H9 (cell line): ENCODE measurements around the gene IL1RAPL1. TPM values are rescaled to one million over a fixed set of nuclear protein-coding genes. Genes with fewer than 3 reads are reported as not detected.

ENCODE experiments used
- DNase-seq: peaks from one replicate; pipeline ENCODE4 v3.0.0-alpha.2; 2017
- H2AFZ ChIP-seq: one replicate; pipeline ENCODE4 v1.6.1; 2013; ENCODE audit warnings: mild to moderate bottlenecking, low read length, control low read depth, moderate library complexity
- H2AK5ac ChIP-seq: 2 replicates; pipeline ENCODE4 v1.6.1; 2013; ENCODE audit warnings: low read length, control low read depth, mixed read lengths; ENCODE audit not compliant: insufficient read length
- H2BK120ac ChIP-seq: one replicate; pipeline ENCODE4 v1.6.1; 2013; ENCODE audit warnings: low read depth, mild to moderate bottlenecking, low read length, control low read depth, inconsistent platforms; ENCODE audit not compliant: poor library complexity, severe bottlenecking
- H2BK12ac ChIP-seq: 2 replicates; pipeline ENCODE4 v1.6.1; 2013; ENCODE audit warnings: low read length, control low read depth, mixed read lengths, low read depth; ENCODE audit not compliant: insufficient read length
- H2BK15ac ChIP-seq: 2 replicates; pipeline ENCODE4 v1.6.1; 2013; ENCODE audit warnings: low read depth, low read length, control low read depth
- H2BK20ac ChIP-seq: one replicate; pipeline ENCODE4 v1.6.1; 2013; ENCODE audit warnings: low read depth, mild to moderate bottlenecking, low read length, control low read depth, inconsistent platforms; ENCODE audit not compliant: poor library complexity, severe bottlenecking
- H2BK5ac ChIP-seq: 2 replicates; pipeline ENCODE4 v1.6.1; 2013; ENCODE audit warnings: low read length, control low read depth, mixed read lengths; ENCODE audit not compliant: insufficient read length
- H3K14ac ChIP-seq: 2 replicates; pipeline ENCODE4 v1.6.1; 2013; ENCODE audit warnings: low read length, control low read depth; ENCODE audit not compliant: insufficient read depth
- H3K18ac ChIP-seq: 2 replicates; pipeline ENCODE4 v1.6.1; 2013; ENCODE audit warnings: low read depth, mild to moderate bottlenecking, mixed read lengths, low read length, control low read depth; ENCODE audit not compliant: insufficient read length
- H3K23ac ChIP-seq: 2 replicates; pipeline ENCODE4 v1.6.1; 2013; ENCODE audit warnings: low read length, control low read depth, mixed read lengths, low read depth; ENCODE audit not compliant: insufficient read length
- H3K23me2 ChIP-seq: 2 replicates; pipeline ENCODE4 v1.6.1; 2013; ENCODE audit warnings: low read depth, mild to moderate bottlenecking, mixed read lengths, low read length, control low read depth; ENCODE audit not compliant: insufficient read length, poor library complexity, severe bottlenecking
- H3K27ac ChIP-seq: 2 replicates; pipeline ENCODE4 v1.5.1; 2013; ENCODE audit warnings: low read length, control low read depth, mixed read lengths, low read depth; ENCODE audit not compliant: insufficient read length
- H3K27me3 ChIP-seq: 2 replicates; pipeline ENCODE4 v1.6.1; 2013; ENCODE audit warnings: low read length, control low read depth, inconsistent platforms; ENCODE audit not compliant: insufficient read depth
- H3K4ac ChIP-seq: 2 replicates; pipeline ENCODE4 v1.6.1; 2013; ENCODE audit warnings: low read depth, mild to moderate bottlenecking, control low read depth, inconsistent platforms, low read length, moderate library complexity
- H3K4me1 ChIP-seq: 2 replicates; pipeline ENCODE4 v1.6.1; 2013; ENCODE audit warnings: low read length, control low read depth, inconsistent platforms; ENCODE audit not compliant: insufficient read depth
- H3K4me2 ChIP-seq: 2 replicates; pipeline ENCODE4 v1.6.1; 2013; ENCODE audit warnings: low read length, control low read depth, mixed read lengths; ENCODE audit not compliant: insufficient read length, insufficient read depth
- H3K56ac ChIP-seq: 2 replicates; pipeline ENCODE4 v1.6.1; 2013; ENCODE audit warnings: low read depth, mild to moderate bottlenecking, mixed read lengths, low read length, control low read depth; ENCODE audit not compliant: insufficient read length
- H3K79me1 ChIP-seq: 2 replicates; pipeline ENCODE4 v1.6.1; 2013; ENCODE audit warnings: low read depth, mild to moderate bottlenecking, moderate library complexity, low read length, control low read depth, inconsistent platforms; ENCODE audit not compliant: insufficient read depth, poor library complexity, severe bottlenecking
- H3K79me2 ChIP-seq: 2 replicates; pipeline ENCODE4 v1.6.1; 2013; ENCODE audit warnings: low read length, control low read depth, inconsistent platforms; ENCODE audit not compliant: insufficient read depth
- H3K9ac ChIP-seq: 2 replicates; pipeline ENCODE4 v1.6.1; 2013; ENCODE audit warnings: low read length, control low read depth, mixed read lengths; ENCODE audit not compliant: insufficient read length; ENCODE audit errors: extremely low read depth
- H3K9me3 ChIP-seq: one replicate; pipeline ENCODE4 v1.6.1; 2013; ENCODE audit warnings: low read depth, low read length, inconsistent platforms; ENCODE audit not compliant: control insufficient read depth
- H3T11ph ChIP-seq: one replicate; pipeline ENCODE4 v1.6.1; 2013; ENCODE audit warnings: mild to moderate bottlenecking, low read length, control low read depth, inconsistent platforms
- H4K20me1 ChIP-seq: one replicate; pipeline ENCODE4 v1.6.1; 2013; ENCODE audit not compliant: control insufficient read depth, insufficient read length, insufficient read depth
- H4K5ac ChIP-seq: 2 replicates; pipeline ENCODE4 v1.6.1; 2013; ENCODE audit warnings: low read depth, mild to moderate bottlenecking, mixed read lengths, low read length, control low read depth; ENCODE audit not compliant: insufficient read length
- H4K8ac ChIP-seq: replicated peaks from 2 replicates; pipeline ENCODE4 v1.6.1; 2013; ENCODE audit warnings: low read length, control low read depth, mixed read lengths, low read depth; ENCODE audit not compliant: insufficient read length
- H4K91ac ChIP-seq: 2 replicates; pipeline ENCODE4 v1.6.1; 2013; ENCODE audit warnings: low read depth, mild to moderate bottlenecking, moderate library complexity, mixed read lengths, low read length, control low read depth; ENCODE audit not compliant: insufficient read length
- H3K27ac Mint-ChIP-seq, 3 experiments: 2 replicates in 2 of 3; 3 replicates in 1 of 3; pipeline ENCODE4 v1.8.0; 2020 to 2021; ENCODE audit warnings: mixed read lengths in 3 of 3, mild to moderate bottlenecking in 1 of 3, moderate library complexity in 1 of 3
- H3K27me3 Mint-ChIP-seq: 2 replicates; pipeline ENCODE4 v1.8.0; 2021; ENCODE audit warnings: low read depth, mild to moderate bottlenecking, moderate library complexity, mixed read lengths
- H3K36me3 Mint-ChIP-seq, 3 experiments: 2 replicates in 2 of 3; 3 replicates in 1 of 3; pipeline ENCODE4 v1.8.0; 2020 to 2021; ENCODE audit warnings: low read depth in 3 of 3, mixed read lengths in 3 of 3; ENCODE audit not compliant: insufficient read depth in 1 of 3
- H3K4me1 Mint-ChIP-seq, 2 experiments: 2 replicates each; pipeline ENCODE4 v1.8.0; 2020; ENCODE audit warnings: mixed read lengths in 2 of 2
- H3K4me3 Mint-ChIP-seq, 2 experiments: 2 replicates in 1 of 2; 3 replicates in 1 of 2; pipeline ENCODE4 v1.8.0; 2020 to 2021; ENCODE audit warnings: mild to moderate bottlenecking in 2 of 2, mixed read lengths in 2 of 2, moderate library complexity in 1 of 2
- H3K9me3 Mint-ChIP-seq, 2 experiments: 2 replicates in 1 of 2; 3 replicates in 1 of 2; pipeline ENCODE4 v1.8.0; 2020; ENCODE audit warnings: mild to moderate bottlenecking in 2 of 2, mixed read lengths in 2 of 2, moderate library complexity in 1 of 2
- CTCF ChIP-seq: fragments of 200-600 bp; sonication (generic); conservative IDR thresholded peaks from 3 replicates; pipeline ENCODE4 v1.8.0; 2021; ENCODE audit warnings: antibody characterized with exemption, mild to moderate bottlenecking
- WGBS: extraction: QIAGEN DNeasy Blood & Tissue Kit; methylation state at CpG from one replicate; pipeline ENCODE4 v1.1.7; 2013; ENCODE audit warnings: missing lambda C conversion rate, low lambda C conversion rate, mixed read lengths; ENCODE audit not compliant: insufficient read length; ENCODE audit errors: extremely low coverage; 5-methylcytosine and 5-hydroxymethylcytosine counted together
- total RNA-seq: library from RNA; stranded (reverse); gene quantifications from 2 replicates; pipeline ENCODE4 v1.2.1, GENCODE V29; 2021

IL1RAPL1 gene
- total RNA-seq, 1 experiment from 2014 or later, result 0.31 TPM

GRCh38 chrX:29431895-29432294 lies 844.6 kb downstream of the IL1RAPL1 start:
- Mint-ChIP-seq H3K4me1 (peaks cover 8 to 10% of the 10 kb centered on the region in 2 experiments), H3K36me3 (peaks cover 4 to 16% (median 6%) of the 10 kb centered on the region in 3 experiments; a peak in 6 of 7 replicates), H3K9me3 (peaks cover 18 to 42% of the 10 kb centered on the region in 2 experiments), H3K4me3 (no peak overlapping the region), H3K27me3 (peaks cover 2% of the 10 kb centered on the region; the same call in 1 of the 2 replicates), H3K27ac (no peak overlapping the region)
- H3K4ac ChIP-seq, result no peak overlapping the region
- H3K4me1 ChIP-seq, result no peaks in the 10 kb centered on the region
- H3K9ac ChIP-seq, result no peak overlapping the region
- no peaks in the 10 kb centered on the region for H3K27me3 ChIP-seq
- no peak overlapping the region for H2BK20ac ChIP-seq
- DNase-seq, result no peak
- H2BK5ac ChIP-seq, result no peak overlapping the region
- no peak overlapping the region for H4K5ac ChIP-seq
- H3T11ph ChIP-seq, result no peak overlapping the region
- H3K18ac ChIP-seq, result no peak overlapping the region
- TF ChIP-seq CTCF, result no peak
- H3K9me3 ChIP-seq, result no peaks in the 10 kb centered on the region
- no peak overlapping the region for H3K27ac ChIP-seq
- H3K14ac ChIP-seq, result no peak overlapping the region
- H2BK120ac ChIP-seq, result no peak overlapping the region
- no peaks in the 10 kb centered on the region for H3K23me2 ChIP-seq
- no peaks in the 10 kb centered on the region for H3K79me1 ChIP-seq
- H2BK15ac ChIP-seq, result no peak overlapping the region
- no peak overlapping the region for H4K8ac ChIP-seq
- no peak overlapping the region for H2BK12ac ChIP-seq
- H4K20me1 ChIP-seq, result no peaks in the 10 kb centered on the region
- no peak overlapping the region for H4K91ac ChIP-seq
- H3K4me2 ChIP-seq, result no peak overlapping the region
- H3K23ac ChIP-seq, result no peak overlapping the region
- H2AFZ ChIP-seq, result no peak overlapping the region
- H3K56ac ChIP-seq, result no peak overlapping the region
- H2AK5ac ChIP-seq, result no peak overlapping the region
- no peaks in the 10 kb centered on the region for H3K79me2 ChIP-seq
- no CpG with 5 or more reads among the region's 2 CpGs for WGBS
